HG02763 (cell line): ENCODE measurements around the gene VTA1.
A peak's percentile ranks its signal among the peaks of the same experiment; 100 is the strongest.
"Not testable (repeated sequence)": the region's sequence is repeated elsewhere in the genome, so short reads cannot be mapped to it uniquely, and the experiment has no call there.

Experiments used
- ATAC-seq: cut with Tn5 transposase; IDR thresholded peaks from one replicate; pipeline ENCODE4 v1.9.1; 2021; ENCODE audit warnings: mild to moderate bottlenecking, moderate library complexity; ENCODE audit not compliant: unreplicated experiment

Gene VTA1

DNA sequence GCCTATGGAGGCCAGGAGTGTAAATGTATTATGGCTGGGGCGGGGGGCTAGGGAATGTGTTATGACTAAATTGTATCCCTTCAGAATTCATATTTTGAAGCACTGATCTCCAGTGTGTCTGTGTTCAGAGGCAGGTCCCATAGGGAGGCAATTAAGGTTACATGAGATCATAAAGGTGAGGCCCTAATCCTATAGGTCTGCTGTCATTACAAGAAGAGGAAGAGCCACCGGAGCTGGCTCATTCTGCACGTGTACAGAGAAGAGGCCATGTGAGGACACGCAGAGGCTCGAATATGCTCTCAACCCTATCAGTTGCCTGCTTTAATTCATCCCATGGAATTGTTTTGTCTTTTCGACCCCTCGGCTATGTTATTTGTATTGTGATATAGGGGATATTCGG is 76.9 kb downstream of the VTA1 start:
- ATAC-seq, result no peak

- ATAC-seq, result no peak
Observed at GRCh38 chr6:142225115-142225514, 78.1 kb downstream of the VTA1 start.

DNA sequence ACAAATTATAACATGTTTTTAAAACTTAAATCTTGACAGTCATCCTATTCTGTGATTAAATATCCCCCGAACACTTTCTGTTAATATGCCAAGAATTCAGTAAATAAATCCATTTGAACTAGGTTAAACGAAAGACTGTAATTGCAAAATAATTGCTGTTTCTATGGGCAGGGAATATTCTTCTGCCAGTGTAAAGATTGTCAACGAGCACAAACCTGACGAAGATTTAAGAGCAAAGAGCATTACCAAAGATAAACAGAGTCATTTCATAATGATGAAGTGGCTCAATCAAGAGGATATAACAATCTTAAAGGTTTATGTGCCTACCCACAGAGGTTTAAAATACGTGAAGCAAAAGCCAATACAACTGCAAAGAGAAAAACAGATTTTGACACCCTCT is 78.5 kb downstream of the VTA1 start:
- no peak for ATAC-seq

DNA sequence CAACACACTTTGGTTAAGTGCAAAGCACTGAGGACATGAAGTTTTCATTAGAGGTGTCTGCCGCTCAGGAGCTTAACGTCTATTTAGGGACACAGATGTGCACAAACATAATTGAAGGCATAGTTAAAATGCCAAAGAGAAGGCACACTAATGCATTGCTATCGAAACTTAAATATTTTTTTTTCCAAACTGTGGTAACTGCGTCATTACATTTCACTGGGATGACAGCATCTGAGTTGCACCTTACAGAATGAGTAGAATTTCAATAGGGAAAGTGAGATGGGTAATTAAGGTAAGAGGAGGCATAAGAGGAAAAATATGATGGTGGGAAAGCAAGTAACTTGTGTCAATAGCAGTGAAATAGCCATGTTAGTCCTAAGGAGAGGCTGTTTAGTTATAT is 79.7 kb downstream of the VTA1 start:
- no peak for ATAC-seq

DNA sequence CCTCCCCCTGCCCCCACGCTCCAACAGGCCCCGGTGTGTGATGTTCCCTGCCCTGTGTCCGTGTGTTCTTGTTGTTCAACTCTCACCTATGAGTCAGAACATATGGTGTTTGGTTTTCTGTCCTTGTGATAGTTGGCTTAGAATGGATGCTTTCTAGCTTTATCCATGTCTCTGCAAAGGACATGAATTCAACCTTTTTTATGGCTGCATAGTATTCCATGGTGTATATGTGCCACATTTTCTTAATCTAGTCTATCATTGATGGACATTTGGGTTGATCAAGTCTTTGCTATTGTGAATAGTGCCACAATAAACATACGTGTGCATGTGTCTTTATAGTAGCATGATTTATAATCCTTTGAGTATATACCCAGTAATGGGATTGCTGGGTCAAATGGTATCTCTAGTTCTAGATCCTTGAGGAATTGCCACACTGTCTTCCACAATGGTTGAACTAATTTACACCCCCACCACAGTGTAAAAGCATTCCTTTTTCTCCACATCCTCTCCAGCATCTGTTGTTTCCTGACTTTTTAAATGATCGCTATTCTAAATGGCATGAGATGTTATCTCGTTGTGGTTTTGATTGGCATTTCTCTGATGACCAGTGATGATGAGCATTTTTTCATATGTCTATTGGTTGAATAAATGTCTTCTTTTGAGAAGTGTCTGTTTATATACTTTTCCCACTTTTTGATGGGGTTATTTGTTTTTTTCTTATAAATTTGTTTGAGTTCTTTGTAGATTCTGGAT is 82.6 kb downstream of the VTA1 start:
- not testable (repeated sequence) for ATAC-seq

- peak; percentile 34 for ATAC-seq
Observed at GRCh38 chr6:142232206-142233044, 85.4 kb downstream of the VTA1 start.

DNA sequence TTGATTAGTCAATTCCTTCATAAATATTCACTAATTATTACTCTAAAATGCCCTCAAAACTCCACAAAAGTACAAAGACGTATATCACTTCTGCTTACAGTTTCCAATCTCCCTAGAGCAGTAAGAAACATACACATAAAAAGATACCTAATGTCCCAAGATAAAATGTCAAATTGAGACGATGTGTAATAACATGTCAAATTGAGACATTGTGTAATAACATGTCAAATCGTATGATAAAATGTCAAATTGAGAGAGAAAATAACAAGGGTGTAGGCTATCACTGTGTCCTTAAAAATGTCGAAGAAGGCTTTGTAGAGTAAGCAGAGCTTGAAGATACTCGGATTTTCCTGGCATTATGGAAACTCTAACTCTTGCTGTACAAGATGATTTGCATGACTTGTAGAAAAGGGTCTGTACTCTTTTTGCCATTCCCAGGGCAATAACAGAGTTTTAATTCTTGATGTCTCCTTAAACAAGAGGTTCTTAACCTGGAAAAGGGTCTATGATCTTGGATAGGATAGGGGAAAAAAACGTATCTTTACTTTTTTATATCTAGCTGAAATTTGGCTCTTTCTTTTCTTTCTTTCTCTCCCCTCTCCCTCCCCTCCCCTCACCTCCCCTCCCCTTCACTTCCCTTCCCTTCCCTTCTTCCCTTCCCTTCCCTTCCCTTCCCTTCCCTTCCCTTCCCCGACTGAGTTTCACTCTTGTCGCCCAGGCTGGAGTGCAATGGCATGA is 87.1 kb downstream of the VTA1 start:
- ATAC-seq, result no peak

DNA sequence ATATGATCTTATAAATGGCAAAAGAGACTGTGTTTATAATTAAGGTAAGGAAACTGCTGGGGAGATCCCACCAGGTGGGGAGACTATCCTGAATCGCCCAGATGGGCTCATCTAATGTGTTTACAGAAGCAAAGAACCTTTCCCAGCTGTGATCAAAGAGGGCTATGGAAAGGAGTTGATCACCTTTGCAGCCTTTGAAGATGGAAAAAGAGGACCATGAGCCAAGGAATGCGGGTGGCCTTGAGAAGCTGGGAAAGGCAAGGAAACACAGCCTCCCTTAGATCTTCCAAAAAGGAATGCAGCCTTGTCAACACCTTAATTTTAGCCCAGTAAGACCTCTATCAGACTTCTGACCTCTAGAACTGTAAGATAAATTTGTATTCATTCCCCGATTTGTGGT is 88.2 kb downstream of the VTA1 start:
- ATAC-seq, result no peak

DNA sequence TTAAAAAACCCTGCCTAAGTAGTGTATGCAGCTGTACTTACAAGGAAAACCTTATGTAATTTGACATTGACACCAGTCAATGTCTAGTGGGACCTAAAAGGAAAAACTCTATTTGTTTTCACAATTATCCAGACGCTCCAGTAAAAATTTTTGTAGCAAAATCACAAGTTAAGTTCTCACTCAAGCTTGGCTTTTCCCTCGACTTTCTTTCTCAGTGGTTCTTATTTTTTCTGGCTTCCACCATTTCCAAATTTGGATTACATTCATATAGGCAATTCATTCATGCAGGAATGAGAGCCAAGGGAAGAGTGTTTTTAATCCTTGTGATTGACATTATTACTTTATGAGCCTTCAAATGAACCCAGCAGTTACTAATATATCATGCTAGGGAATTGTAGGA is 88.7 kb downstream of the VTA1 start:
- no peak for ATAC-seq

GRCh38 chr6:142236691-142237090 is 89.6 kb downstream of the VTA1 start:
- ATAC-seq, result no peak

DNA sequence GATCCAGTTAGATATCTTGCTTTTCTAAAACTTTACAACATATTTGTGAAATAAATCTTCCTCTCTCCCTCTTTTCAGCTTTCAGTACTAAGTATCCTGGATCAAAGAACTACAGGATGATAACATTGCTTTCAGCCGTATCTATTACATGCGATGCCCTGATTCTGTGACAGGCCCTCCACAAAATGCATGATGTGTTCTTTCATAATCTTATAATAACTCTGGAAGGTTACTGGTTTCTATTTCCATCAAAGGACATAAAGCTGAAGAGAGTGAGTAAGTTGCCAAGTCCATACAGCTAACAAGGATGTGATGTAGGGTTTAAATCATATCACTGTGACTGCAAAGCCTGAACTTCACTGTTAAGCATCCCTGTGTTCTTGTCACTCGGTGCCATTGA is 91.8 kb downstream of the VTA1 start:
- no peak for ATAC-seq

DNA sequence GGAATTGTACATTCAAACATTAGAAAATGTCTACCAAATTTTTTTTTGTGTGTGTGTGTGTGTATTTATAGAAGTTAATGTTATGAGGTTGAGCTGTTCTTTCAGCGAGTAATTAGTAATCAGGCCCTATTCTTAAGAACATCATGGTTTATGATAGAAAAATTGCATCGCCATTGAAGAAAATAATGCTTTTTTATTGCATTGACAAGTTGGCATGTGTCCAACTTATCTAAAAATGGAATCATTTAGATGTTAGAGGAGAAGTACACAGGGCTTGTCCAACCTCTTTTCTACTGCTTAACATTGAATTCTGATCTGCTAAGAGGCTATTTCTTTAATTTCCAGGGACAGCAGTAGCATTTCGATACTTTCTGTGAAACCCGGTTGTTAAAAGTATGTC is 93.1 kb downstream of the VTA1 start:
- no peak for ATAC-seq

- no peak for ATAC-seq
Observed at GRCh38 chr6:142241061-142241460, 94.0 kb downstream of the VTA1 start.

- no peak for ATAC-seq
Observed at GRCh38 chr6:142242269-142242668, 95.2 kb downstream of the VTA1 start.

DNA sequence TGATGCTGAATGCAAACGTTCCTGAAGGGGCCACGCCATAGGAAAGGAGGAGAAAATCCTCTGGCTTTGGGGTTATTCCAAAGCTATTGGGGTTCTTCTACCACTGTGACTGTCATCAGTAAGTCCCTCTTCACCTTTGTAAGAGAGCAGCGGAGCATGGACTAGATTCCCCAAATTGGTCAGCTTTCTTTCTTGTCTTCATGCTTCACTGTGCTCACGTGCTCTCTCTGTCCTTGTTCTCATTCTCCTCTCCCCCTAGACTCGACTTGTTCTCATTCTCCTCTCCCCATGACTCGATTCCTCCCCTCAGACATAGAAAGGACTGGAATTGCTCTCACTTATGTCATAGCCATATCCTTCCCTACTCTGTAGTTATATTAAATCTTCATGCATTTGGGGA is 99.9 kb downstream of the VTA1 start:
- ATAC-seq, result peak; percentile 44

GRCh38 chr6:142249266-142249665 is 102.2 kb downstream of the VTA1 start:
- no peak for ATAC-seq

- no peak for ATAC-seq
Observed at GRCh38 chr6:142251930-142252445, 104.9 kb downstream of the VTA1 start.

GRCh38 chr6:142254513-142254912 is 107.5 kb downstream of the VTA1 start:
- ATAC-seq, result no peak

- no peak for ATAC-seq
Observed at GRCh38 chr6:142255785-142256184, 108.7 kb downstream of the VTA1 start.

GRCh38 chr6:142258305-142258704 is 111.2 kb downstream of the VTA1 start:
- no peak for ATAC-seq

DNA sequence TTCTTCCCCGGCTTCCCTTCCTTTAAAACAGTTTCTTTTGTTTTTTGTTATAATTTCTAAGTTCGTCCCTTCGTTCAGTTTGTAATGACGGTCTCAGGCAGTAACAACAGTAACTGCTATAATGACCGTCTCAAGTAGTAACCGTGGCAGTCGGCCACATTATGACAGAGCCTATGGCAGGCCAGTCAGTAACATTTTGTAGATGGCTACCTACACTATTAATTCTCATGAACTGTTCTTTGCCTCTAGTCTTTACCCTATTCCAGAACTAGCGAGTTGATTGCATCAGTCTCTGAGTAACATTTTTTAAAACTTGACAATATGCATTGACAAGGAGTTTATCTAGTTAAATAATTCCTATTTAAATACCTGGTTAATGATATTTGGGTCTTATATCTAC is 111.7 kb downstream of the VTA1 start:
- no peak for ATAC-seq
